T-helper 1 cell (primary cell): ENCODE data around the gene ITPA.

Experiments used
- DNase-seq, 5 donors: peaks; one replicate each; pipeline ENCODE4 v3.0.0-alpha.2; 2012 to 2020

ITPA gene

GRCh38 chr20:3246682-3247081 is 37.4 kb downstream of the ITPA start:
- no peak for DNase-seq

GRCh38 chr20:3247638-3248037 is 38.3 kb downstream of the ITPA start:
- DNase-seq: no peak

- no peak for DNase-seq
Observed at GRCh38 chr20:3248167-3248992, 39.1 kb downstream of the ITPA start.

GRCh38 chr20:3248993-3249347 is 39.7 kb downstream of the ITPA start:
- DNase-seq: no peak

- DNase-seq: no peak
Observed at GRCh38 chr20:3250091-3250504, 40.8 kb downstream of the ITPA start.

- DNase-seq: no peak
Observed at GRCh38 chr20:3251806-3252205, 42.5 kb downstream of the ITPA start.

- no peak for DNase-seq
Observed at GRCh38 chr20:3255728-3256127, 46.4 kb downstream of the ITPA start.

GRCh38 chr20:3258429-3258828 is 49.1 kb downstream of the ITPA start:
- no peak for DNase-seq

- no peak for DNase-seq
Observed at GRCh38 chr20:3262566-3262965, 53.3 kb downstream of the ITPA start.

GRCh38 chr20:3270051-3270450 is 60.8 kb downstream of the ITPA start:
- DNase-seq: no peak

- no peak for DNase-seq
Observed at GRCh38 chr20:3273371-3273770, 64.1 kb downstream of the ITPA start.
